Duodenal mucosa (tissue), 2 donors: ENCODE data around the gene PRKAB1.
"Not testable (repeated sequence)": the region's sequence is repeated elsewhere in the genome, so short reads cannot be mapped to it uniquely, and the experiment has no call there.

Experiments used
- H3K27ac ChIP-seq: one replicate; pipeline ENCODE4 v1.7.0; 2013; ENCODE audit warnings: low read depth, low read length
- H3K27me3 ChIP-seq, 2 donors: one replicate each; pipeline ENCODE4 v1.7.0; 2013; ENCODE audit warnings: low read length in 2 of 2, control low read depth in 1 of 2; ENCODE audit not compliant: insufficient read depth in 2 of 2, control insufficient read depth in 1 of 2
- H3K36me3 ChIP-seq, 2 donors: one replicate each; pipeline ENCODE4 v1.7.0; 2013; ENCODE audit warnings: low read length in 2 of 2, control low read depth in 1 of 2; ENCODE audit not compliant: insufficient read depth in 2 of 2, control insufficient read depth in 1 of 2
- H3K4me1 ChIP-seq, 2 donors: one replicate each; pipeline ENCODE4 v1.7.0; 2013; ENCODE audit warnings: low read length in 2 of 2, control low read depth in 1 of 2; ENCODE audit not compliant: insufficient read depth in 2 of 2, control insufficient read depth in 1 of 2
- H3K4me3 ChIP-seq, 2 donors: one replicate each; pipeline ENCODE4 v1.7.0; 2013; ENCODE audit warnings: low read length in 2 of 2, low read depth in 1 of 2
- H3K9ac ChIP-seq, 2 donors: one replicate each; pipeline ENCODE4 v1.7.0; 2013; ENCODE audit warnings: low read length in 2 of 2, low read depth in 1 of 2
- H3K9me3 ChIP-seq, 2 donors: one replicate each; pipeline ENCODE4 v1.7.0; 2013; ENCODE audit warnings: low read length in 2 of 2, control low read depth in 1 of 2; ENCODE audit not compliant: control insufficient read depth in 1 of 2

The PRKAB1 gene

GRCh38 chr12:119631930-119632678 is 35.8 kb upstream of the PRKAB1 start:
- H3K27ac ChIP-seq: no peak overlapping the region
- H3K27me3 ChIP-seq: no peaks in the 10 kb centered on the region
- no peaks in the 10 kb centered on the region for H3K36me3 ChIP-seq
- no peaks in the 10 kb centered on the region for H3K4me1 ChIP-seq
- no peak overlapping the region for H3K4me3 ChIP-seq
- H3K9me3 ChIP-seq: no peaks in the 10 kb centered on the region
- no peak overlapping the region for H3K9ac ChIP-seq

DNA sequence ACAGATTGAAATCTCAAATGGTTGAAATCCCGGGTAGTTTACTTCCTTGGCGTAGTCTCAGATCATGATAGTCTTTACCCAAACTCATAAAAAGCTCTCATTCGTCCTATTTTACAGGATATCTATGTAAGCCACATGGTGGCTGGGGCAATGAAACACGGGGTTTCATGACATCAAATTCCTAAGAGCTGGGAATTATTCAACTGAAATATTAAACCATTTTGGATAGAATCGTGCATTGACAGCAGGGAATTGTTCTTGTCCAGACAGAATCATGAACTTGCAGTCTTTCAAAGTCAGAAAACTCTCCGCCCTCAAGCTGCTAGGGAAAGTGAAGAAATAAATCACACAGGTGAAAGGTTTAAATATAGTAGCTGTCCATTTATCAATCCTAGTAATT is 33.2 kb upstream of the PRKAB1 start:
- no peak overlapping the region for H3K27ac ChIP-seq
- H3K9ac ChIP-seq: no peak overlapping the region
- H3K4me3 ChIP-seq: no peak overlapping the region

DNA sequence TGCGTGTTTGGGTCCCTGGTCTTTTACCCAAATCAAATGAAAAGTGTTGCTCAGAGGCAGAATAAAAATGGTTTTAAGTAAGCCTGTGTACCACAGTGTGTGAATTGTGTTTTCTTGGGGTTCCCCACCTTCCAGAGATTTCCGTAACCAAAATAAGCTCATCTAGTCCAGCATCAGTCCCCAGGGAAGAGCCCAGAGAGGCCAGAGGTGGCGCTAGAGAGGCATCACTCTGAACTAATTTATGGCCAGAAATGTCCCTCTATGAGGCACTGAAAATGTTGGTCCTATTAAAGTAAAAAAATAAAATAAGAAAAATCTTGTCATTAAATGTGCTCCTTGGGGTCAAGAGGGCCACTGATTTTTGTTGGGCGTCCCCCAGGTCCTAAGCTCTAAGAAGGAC is 24.9 kb upstream of the PRKAB1 start:
- Histone ChIP-seq H3K27ac (no peak overlapping the region), H3K36me3 (no peaks in the 10 kb centered on the region), H3K9ac (no peak overlapping the region), H3K27me3 (no peaks in the 10 kb centered on the region), H3K9me3 (no peaks in the 10 kb centered on the region), H3K4me3 (no peak overlapping the region), H3K4me1 (no peaks in the 10 kb centered on the region)

More for the DNA sequence above, 33.2 kb upstream of the PRKAB1 start:
- Histone ChIP-seq H3K4me1 (no peaks in the 10 kb centered on the region), H3K9me3 (no peaks in the 10 kb centered on the region), H3K36me3 (no peaks in the 10 kb centered on the region), H3K27me3 (no peaks in the 10 kb centered on the region)

- no peak overlapping the region for H3K9ac ChIP-seq
- H3K27me3 ChIP-seq: no peaks in the 10 kb centered on the region
- no peaks in the 10 kb centered on the region for H3K4me1 ChIP-seq
- no peak overlapping the region for H3K4me3 ChIP-seq
- no peaks in the 10 kb centered on the region for H3K9me3 ChIP-seq
- no peaks in the 10 kb centered on the region for H3K36me3 ChIP-seq
- H3K27ac ChIP-seq: no peak overlapping the region
These were observed 23.0 kb upstream of the PRKAB1 start for GRCh38 chr12:119644930-119645329.

DNA sequence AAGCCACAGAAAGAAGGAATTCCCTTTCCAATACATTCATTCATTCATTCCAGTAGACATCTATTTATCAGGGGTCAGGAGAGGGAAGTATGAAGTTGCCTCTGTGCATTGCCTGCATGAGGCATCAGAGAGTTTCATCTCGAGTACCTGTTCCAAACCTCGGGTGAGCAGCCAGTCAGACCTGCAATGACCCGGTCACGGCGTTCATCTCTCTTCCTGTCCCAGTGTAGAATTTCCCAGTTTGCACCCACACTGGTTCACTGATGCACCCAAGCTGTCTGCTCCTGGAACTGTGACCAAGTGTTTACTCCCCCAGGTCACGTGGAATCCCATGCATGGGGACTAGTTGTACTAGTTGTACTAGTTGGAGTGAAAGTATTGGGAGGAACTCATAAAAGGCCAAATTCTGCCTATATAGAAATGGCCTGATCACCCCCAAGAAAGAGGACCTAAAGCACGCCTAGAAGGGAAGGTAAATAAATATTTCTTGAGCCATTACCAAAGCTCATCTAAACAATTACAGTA is 22.3 kb upstream of the PRKAB1 start:
- H3K36me3 ChIP-seq: no peaks in the 10 kb centered on the region
- H3K27ac ChIP-seq: no peak overlapping the region
- H3K4me1 ChIP-seq: no peaks in the 10 kb centered on the region
- no peak overlapping the region for H3K4me3 ChIP-seq
- H3K9me3 ChIP-seq: no peaks in the 10 kb centered on the region
- H3K9ac ChIP-seq: no peak overlapping the region
- H3K27me3 ChIP-seq: no peaks in the 10 kb centered on the region

- H3K9me3 ChIP-seq: peaks cover 0 to 9% of the 10 kb centered on the region in 2 donors
- no peaks in the 10 kb centered on the region for H3K4me1 ChIP-seq
- no peaks in the 10 kb centered on the region for H3K27me3 ChIP-seq
- H3K4me3 ChIP-seq: no peak overlapping the region
- no peak overlapping the region for H3K9ac ChIP-seq
- H3K27ac ChIP-seq: no peak overlapping the region
- no peaks in the 10 kb centered on the region for H3K36me3 ChIP-seq
These were observed 18.6 kb upstream of the PRKAB1 start for GRCh38 chr12:119649202-119649808.

- Histone ChIP-seq H3K27me3 (no peaks in the 10 kb centered on the region), H3K27ac (no peak overlapping the region), H3K9me3 (peaks cover 0 to 9% of the 10 kb centered on the region in 2 donors), H3K4me1 (no peaks in the 10 kb centered on the region), H3K36me3 (no peaks in the 10 kb centered on the region), H3K4me3 (no peak overlapping the region), H3K9ac (no peak overlapping the region)
These were observed 15.3 kb upstream of the PRKAB1 start for GRCh38 chr12:119652665-119653064.

DNA sequence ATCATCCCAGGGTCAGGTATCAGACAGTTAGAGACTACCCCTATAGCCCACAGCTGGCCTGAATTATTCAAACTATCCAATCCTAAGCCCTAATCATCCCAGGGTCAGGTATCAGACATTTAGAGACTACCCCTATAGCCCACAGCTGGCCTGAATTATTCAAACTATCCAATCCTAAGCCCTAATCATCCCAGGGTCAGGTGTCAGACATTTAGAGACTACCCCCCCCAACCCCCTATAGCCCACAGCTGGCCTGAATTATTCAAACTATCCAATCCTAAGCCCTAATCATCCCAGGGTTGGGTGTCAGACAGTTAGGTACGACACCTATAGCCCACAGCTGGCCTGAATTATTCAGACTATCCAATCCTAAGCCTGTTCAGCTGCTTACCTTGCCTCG is 10.9 kb upstream of the PRKAB1 start:
- H3K4me3 ChIP-seq, H3K9me3 ChIP-seq, H3K9ac ChIP-seq, H3K27me3 ChIP-seq, H3K27ac ChIP-seq, H3K36me3 ChIP-seq, H3K4me1 ChIP-seq: not testable (repeated sequence)

DNA sequence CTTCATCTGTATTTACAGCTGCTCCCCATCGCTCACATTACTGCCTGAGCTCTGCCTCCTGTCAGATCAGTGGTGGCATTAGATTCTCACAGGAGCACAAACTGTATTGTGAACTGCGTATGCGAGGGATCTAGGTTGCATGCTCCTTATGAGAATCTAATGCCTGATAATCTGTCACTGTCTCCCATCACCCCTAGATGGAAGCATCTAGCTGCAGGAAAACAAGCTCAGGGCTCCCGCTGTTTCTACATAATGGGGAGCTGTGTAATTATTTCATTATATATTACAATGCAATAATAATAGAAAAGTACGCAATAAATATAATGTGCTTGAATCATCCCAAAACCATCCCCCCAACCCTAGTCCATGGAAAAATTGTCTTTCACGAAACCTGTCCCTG is 9.8 kb upstream of the PRKAB1 start:
- H3K27me3 ChIP-seq, H3K9me3 ChIP-seq: not testable (repeated sequence)

GRCh38 chr12:119659289-119659897 is 8.5 kb upstream of the PRKAB1 start:
- Histone ChIP-seq H3K36me3 (no peaks in the 10 kb centered on the region), H3K4me3 (no peak overlapping the region), H3K9me3 (no peaks in the 10 kb centered on the region), H3K27ac (no peak overlapping the region), H3K27me3 (no peaks in the 10 kb centered on the region), H3K4me1 (no peaks in the 10 kb centered on the region), H3K9ac (no peak overlapping the region)

More for the DNA sequence above, 9.8 kb upstream of the PRKAB1 start:
- not testable (repeated sequence) for H3K36me3 ChIP-seq, H3K27ac ChIP-seq, H3K4me3 ChIP-seq, H3K4me1 ChIP-seq, H3K9ac ChIP-seq
